ENCODE data around the gene MCOLN1. TPM values are rescaled to one million over a fixed set of nuclear protein-coding genes. Genes with fewer than 3 reads are reported as not detected.
A peak's percentile ranks its signal among the peaks of the same experiment; 100 is the strongest.

The MCOLN1 gene
- total RNA-seq, 1 experiment from 2014 or later, result 10.2 TPM

DNA sequence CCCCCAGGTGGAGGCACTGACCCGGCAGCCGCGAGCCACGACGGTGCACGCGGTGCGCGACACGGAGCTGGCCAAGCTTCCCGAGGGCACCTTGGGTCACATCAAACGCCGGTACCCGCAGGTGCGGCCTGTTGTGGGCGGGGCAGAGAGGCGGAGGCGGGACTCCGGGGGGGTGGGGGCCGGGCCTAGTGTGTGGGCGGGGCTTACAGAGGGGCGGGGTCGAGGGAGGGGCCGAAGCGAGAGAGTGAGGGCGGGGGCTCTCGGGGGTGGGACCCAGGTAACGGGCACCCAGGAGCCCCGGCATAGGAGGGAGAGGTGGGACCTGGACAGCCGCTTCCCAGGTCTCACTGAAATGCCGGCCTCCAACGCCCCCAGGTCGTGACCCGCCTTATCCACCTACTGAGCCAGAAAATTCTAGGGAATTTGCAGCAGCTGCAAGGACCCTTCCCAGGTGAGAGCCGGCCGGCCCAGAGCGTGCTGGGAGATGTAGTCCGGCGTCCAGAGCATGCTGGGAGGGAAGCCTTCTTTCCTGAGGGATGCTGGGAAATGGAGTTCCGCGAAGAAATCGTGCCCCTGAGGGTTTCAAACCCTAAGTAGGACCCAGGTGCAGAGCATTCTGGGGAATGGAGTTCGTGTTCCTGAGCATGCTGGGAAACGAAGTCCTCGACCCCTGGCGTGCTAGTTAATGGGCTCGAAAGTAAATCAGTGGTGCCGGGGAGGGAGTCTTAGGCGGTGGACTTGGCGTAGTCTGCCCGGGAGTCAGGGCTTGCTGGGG is 28.8 kb downstream of the MCOLN1 start:
- DNase-seq, result peak; percentile 40
- BruUV-seq (replicated peaks), result no TSS peak
- Histone ChIP-seq H2AFZ (ENCODE audit: low read length) (no peak overlapping the region), H3K9me3 (ENCODE audit: low read length) (no peaks in the 10 kb centered on the region), H3K9me2 (replicated peaks; ENCODE audit: low read length) (no peaks in the 10 kb centered on the region), H3K4me1 (ENCODE audit: insufficient read depth, low read length) (no peaks in the 10 kb centered on the region), H3K4me3 (ENCODE audit: low read length) (no peak overlapping the region), H3F3A (ENCODE audit: low read length, unreplicated experiment) (no peaks in the 10 kb centered on the region), H3K79me2 (ENCODE audit: low read length) (no peaks in the 10 kb centered on the region), H3K36me3 (ENCODE audit: low read depth, low read length) (peaks cover 34% of the 10 kb centered on the region), H4K20me1 (ENCODE audit: low read length) (no peaks in the 10 kb centered on the region), H3K9ac (ENCODE audit: low read length) (no peak overlapping the region), H3K27me3 (ENCODE audit: low read length) (no peaks in the 10 kb centered on the region), H3K4me2 (ENCODE audit: low read length) (no peak overlapping the region), H3K27ac (ENCODE audit: low read length) (no peak overlapping the region)
- intact Hi-C loops (cut with micrococcal nuclease), result no loop called here
- ChIA-PET POLR2A (ENCODE audit: unreplicated experiment) (no interaction called here), CTCF (no interaction called here)
- TF ChIP-seq EZH2phosphoT487 (IDR thresholded peaks at IDR 0.05; ENCODE audit: borderline replicate concordance, low read length), result no peak
- no peak for TF ChIP-seq EZH2 (IDR thresholded peaks at IDR 0.05; ENCODE audit: low read length, unreplicated experiment)
- TF ChIP-seq CTCF (conservative IDR thresholded peaks at IDR 0.05; ENCODE audit: low read depth, low read length), result no peak
- ATAC-seq, result peak; percentile 23; the same call in 1 of the 2 replicates

- CTCF ChIA-PET, result interaction anchor here (1.2 kb wide), 1 partner anchor 16 kb away, joined by 5 read pairs; no protein-coding TSS in a partner anchor
Measured at GRCh38 chr19:7552781-7553180, 30.4 kb downstream of the MCOLN1 start.

More at GRCh38 chr19:7552781-7553180, 30.4 kb downstream of the MCOLN1 start:
- Histone ChIP-seq H3K27me3 (ENCODE audit: low read length) (no peaks in the 10 kb centered on the region), H2AFZ (ENCODE audit: low read length) (no peak overlapping the region), H4K20me1 (ENCODE audit: low read length) (no peaks in the 10 kb centered on the region), H3K4me3 (ENCODE audit: low read length) (no peak overlapping the region), H3K9me3 (ENCODE audit: low read length) (no peaks in the 10 kb centered on the region), H3K9ac (ENCODE audit: low read length) (no peak overlapping the region), H3K27ac (ENCODE audit: low read length) (no peak overlapping the region), H3F3A (ENCODE audit: low read length, unreplicated experiment) (no peaks in the 10 kb centered on the region), H3K36me3 (ENCODE audit: low read depth, low read length) (peaks cover 48% of the 10 kb centered on the region), H3K4me1 (ENCODE audit: insufficient read depth, low read length) (no peaks in the 10 kb centered on the region), H3K4me2 (ENCODE audit: low read length) (no peak overlapping the region), H3K9me2 (replicated peaks; ENCODE audit: low read length) (no peaks in the 10 kb centered on the region), H3K79me2 (ENCODE audit: low read length) (no peaks in the 10 kb centered on the region)
- no peak for DNase-seq
- POLR2A ChIA-PET (ENCODE audit: unreplicated experiment), result interaction anchor here (0.7 kb wide), 1 partner anchor 14 kb away, joined by 13 read pairs; no protein-coding TSS in a partner anchor
- ATAC-seq, result no peak
- no TSS peak for BruUV-seq (replicated peaks)
- intact Hi-C loops (cut with micrococcal nuclease), result no loop called here
- TF ChIP-seq EZH2phosphoT487 (IDR thresholded peaks at IDR 0.05; ENCODE audit: borderline replicate concordance, low read length) (no peak), EZH2 (IDR thresholded peaks at IDR 0.05; ENCODE audit: low read length, unreplicated experiment) (no peak), CTCF (conservative IDR thresholded peaks at IDR 0.05; ENCODE audit: low read depth, low read length) (no peak)

Data from PC-3 (cell line).